ENCODE measurements around the gene ASAP2. TPM values are rescaled to one million over a fixed set of nuclear protein-coding genes. Genes with fewer than 3 reads are reported as not detected.

The ASAP2 gene
- total and polyA plus RNA-seq, 9 of the 15 experiments (the other 6 are each of a cell fraction or from before 2014, with no cell fraction given) = 0.06 to 4.3 (median 3.1) TPM

DNA sequence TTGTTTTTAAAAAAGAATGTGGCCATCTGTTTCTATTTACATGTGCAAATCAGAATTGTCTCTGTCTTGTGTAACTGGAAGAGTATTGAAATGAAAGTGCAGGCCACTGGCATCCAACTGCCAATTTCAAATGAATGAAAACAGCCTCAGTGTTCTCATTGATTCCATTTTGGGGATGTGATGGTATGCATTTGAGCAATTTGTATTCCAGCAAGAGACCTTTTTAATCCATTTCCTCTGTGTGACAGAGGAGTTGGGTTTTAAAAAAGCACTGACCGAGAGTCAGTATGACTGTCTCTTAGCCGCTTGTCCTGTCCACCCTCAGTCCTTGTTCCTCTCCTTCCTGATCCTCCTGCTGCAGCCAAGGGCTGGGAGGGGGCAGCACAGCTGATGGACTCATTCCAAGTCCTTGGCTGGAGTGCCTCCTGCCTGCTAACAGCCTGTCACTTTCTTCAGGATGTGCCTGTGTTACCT, 50.0 kb downstream of the ASAP2 start:
- no TSS peak for BruUV-seq (replicated peaks)
- CTCF ChIA-PET (ENCODE audit: low intra/inter-chr PET ratio) = interaction anchor here (0.7 kb wide), 1 partner anchor 113 kb away, joined by 3 read pairs; no protein-coding TSS in a partner anchor
- in situ Hi-C loops (cut with MboI) = no loop called here
- peak overlapping the region in 1 of 2 experiments; percentile 74; a peak in 2 of 4 replicates for H3K9ac ChIP-seq (ENCODE audit: insufficient read depth in 1 of 2, low read depth in 2 of 2, low read length in 2 of 2)
- peaks cover 0 to 6% of the 10 kb centered on the region in 2 experiments; a peak in 1 of 5 replicates for H3K4me1 ChIP-seq (replicated peaks in 1 of 2; ENCODE audit: control insufficient read depth in 2 of 2, insufficient read depth in 2 of 2, low read length in 2 of 2)
- H3K4me2 ChIP-seq (ENCODE audit: insufficient read depth, low read length) = no peak overlapping the region
- FAIRE-seq (no peak), DNase-seq (ENCODE audit: extremely low read depth in 1 of 4, low spot score in 3 of 4) (no peak), ATAC-seq (peak; percentile 52)
- 0% methylated on average over 2 of the region's 2 CpGs for WGBS (ENCODE audit: insufficient coverage, low coverage, missing lambda C conversion rate)
- peaks cover 10 to 47% of the 10 kb centered on the region in 2 experiments; a peak in 3 of 5 replicates for H3K27me3 ChIP-seq (ENCODE audit: control insufficient read depth in 2 of 2, insufficient read depth in 2 of 2, low read length in 2 of 2)
- peaks cover 10% of the 10 kb centered on the region; the same call in 1 of the 2 replicates for H4K20me1 ChIP-seq (replicated peaks; ENCODE audit: control insufficient read depth, insufficient read depth, low read length)
- no peaks in the 10 kb centered on the region for H3K9me3 ChIP-seq (replicated peaks; ENCODE audit: control insufficient read depth, insufficient read depth, low read depth, low read length)
- no peaks in the 10 kb centered on the region for H3K79me2 ChIP-seq (ENCODE audit: control insufficient read depth, insufficient read depth, low read length)
- H2AFZ ChIP-seq (ENCODE audit: low read depth, low read length) = no peak overlapping the region
- H3K9me1 ChIP-seq (ENCODE audit: control insufficient read depth, insufficient read depth, low read length) = no peaks in the 10 kb centered on the region
- no peaks in the 10 kb centered on the region for H3K36me3 ChIP-seq (ENCODE audit: control insufficient read depth, insufficient read depth, low read length)
- intact Hi-C loops (cut with micrococcal nuclease) = loop anchor here (5.0 kb wide), 1 partner anchor 114 kb away; no protein-coding TSS in a partner anchor
- POLR2A ChIA-PET = no interaction called here
- H3K4me3 ChIP-seq = no peak overlapping the region
- no peak overlapping the region for H3K27ac ChIP-seq (ENCODE audit: extremely low read depth, low read depth, low read length)
- TF ChIP-seq CTCF (IDR thresholded peaks at IDR 0.05 in 2 of 3, conservative IDR thresholded peaks at IDR 0.05 in 1 of 3; ENCODE audit: insufficient read depth in 2 of 3, low read depth in 1 of 3, low read length in 3 of 3) (peak in 1 of 3 experiments; percentile 26; a peak in 2 of 6 replicates), TFAP4 (CRISPR knock-in tag; IDR thresholded peaks at IDR 0.05; ENCODE audit: borderline replicate concordance) (peak; percentile 61; the same call in 1 of the 2 replicates), RAD21 (CRISPR knock-in tag; conservative IDR thresholded peaks at IDR 0.05 in 1 of 2, IDR thresholded peaks at IDR 0.05 in 1 of 2) (peak in 1 of 2 experiments; percentile 54; a peak in 2 of 4 replicates), UBTF (IDR thresholded peaks at IDR 0.05; ENCODE audit: borderline replicate concordance in 1 of 2, low read depth in 2 of 2, low read length in 2 of 2) (no peak), NFIC (IDR thresholded peaks at IDR 0.05) (peak; percentile 29; the same call in 1 of the 2 replicates)
